ENCODE measurements around the gene APELA.

APELA gene

DNA sequence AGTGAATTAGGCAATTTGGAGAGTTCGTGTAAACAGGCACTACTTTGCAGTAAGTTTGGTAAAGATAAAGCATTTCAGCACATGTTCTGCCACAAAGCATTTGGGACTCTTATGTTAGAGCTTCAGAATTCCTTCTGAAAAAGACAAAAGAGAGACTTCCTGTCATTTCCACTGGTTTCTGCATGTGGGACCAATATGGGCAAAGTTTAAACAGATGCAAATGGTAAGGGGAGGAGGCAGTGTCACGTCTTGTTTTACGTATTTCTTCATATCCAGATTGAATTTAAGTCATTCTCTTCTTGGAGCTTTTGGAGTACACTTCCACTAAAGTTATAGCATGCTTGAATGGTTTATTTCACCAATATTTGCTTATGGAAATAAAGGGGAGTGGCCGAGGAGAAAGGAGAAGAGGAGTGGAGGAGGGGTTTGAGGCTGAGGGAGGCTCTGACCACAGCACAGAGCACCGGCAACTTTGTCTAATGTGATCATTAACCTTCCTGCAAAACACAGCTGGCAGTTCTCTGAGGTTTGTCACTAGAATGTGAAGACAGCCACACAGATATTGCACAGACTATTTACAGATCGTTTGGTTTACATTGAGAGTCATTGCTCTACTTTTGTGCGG lies at the start of gene APELA:
TSS of gene APELA (plus strand) at position 479 of the 625 bp plus-strand sequence. CDS start 154 bp downstream, outside the sequence.
- Histone ChIP-seq H3K36me3 (ENCODE audit: control insufficient read depth in 1 of 2, insufficient read depth in 2 of 2, low read length in 2 of 2) (no peaks in the 10 kb centered on the region), H3K27me3 (ENCODE audit: low read depth, low read length) (no peaks in the 10 kb centered on the region), H3K4me3 (ENCODE audit: low read depth in 1 of 2, low read length in 2 of 2) (no peak within 1 kb of the TSS), H3K9me3 (ENCODE audit: control insufficient read depth in 1 of 2, low read length in 2 of 2) (no peaks in the 10 kb centered on the region), H3K27ac (ENCODE audit: low read length) (no peak within 1 kb of the TSS), H3K4me1 (ENCODE audit: control insufficient read depth in 1 of 2, insufficient read depth in 2 of 2, low read length in 2 of 2) (no peaks in the 10 kb centered on the region)

DNA sequence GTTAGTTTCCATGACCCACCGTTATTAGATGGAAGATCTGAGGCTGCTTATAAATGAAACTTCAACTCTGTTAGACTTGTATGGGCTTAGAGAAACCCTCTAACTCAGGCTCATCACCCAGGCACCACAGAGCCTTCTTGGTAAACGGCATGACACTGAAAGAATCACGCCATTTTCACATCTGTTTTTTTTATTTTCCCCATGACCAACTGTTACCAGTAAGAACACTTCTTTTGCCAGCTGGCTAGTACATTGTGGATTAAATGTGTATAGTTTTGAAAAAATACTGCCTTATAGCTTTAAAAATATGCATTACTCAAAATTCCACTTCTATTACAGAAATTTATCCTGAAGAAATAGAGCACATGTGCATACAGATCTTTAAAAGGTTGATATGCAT lies 48.0 kb upstream of the APELA start:
- no peaks in the 10 kb centered on the region for H3K27me3 ChIP-seq (ENCODE audit: low read depth, low read length)

DNA sequence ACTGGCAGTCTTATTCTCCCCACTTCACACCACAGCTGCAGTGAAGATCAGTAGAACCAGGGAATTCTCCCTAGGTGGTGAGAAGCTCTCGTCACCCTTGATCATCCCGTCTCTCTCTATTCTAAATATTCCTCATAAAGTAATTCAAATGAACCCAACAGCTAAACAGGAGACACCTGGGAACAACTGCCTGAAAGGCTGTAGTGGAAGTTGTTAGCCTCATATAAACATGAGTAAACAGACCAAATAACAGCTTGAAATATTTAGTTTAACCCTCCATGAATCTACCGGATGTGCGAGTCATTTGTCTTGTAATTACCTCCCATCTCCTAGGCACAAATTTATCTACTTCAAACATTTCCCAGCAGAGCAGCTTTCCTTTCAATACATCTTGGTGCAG lies 30.4 kb upstream of the APELA start:
- Histone ChIP-seq H3K4me1 (ENCODE audit: control insufficient read depth in 1 of 2, insufficient read depth in 2 of 2, low read length in 2 of 2) (no peaks in the 10 kb centered on the region), H3K4me3 (ENCODE audit: low read depth in 1 of 2, low read length in 2 of 2) (no peak overlapping the region), H3K36me3 (ENCODE audit: control insufficient read depth in 1 of 2, insufficient read depth in 2 of 2, low read length in 2 of 2) (no peaks in the 10 kb centered on the region), H3K27me3 (ENCODE audit: low read depth, low read length) (no peaks in the 10 kb centered on the region), H3K9me3 (ENCODE audit: control insufficient read depth in 1 of 2, low read length in 2 of 2) (no peaks in the 10 kb centered on the region), H3K27ac (ENCODE audit: low read length) (no peak overlapping the region)

More for the DNA sequence above, 48.0 kb upstream of the APELA start:
- no peaks in the 10 kb centered on the region for H3K9me3 ChIP-seq (ENCODE audit: control insufficient read depth in 1 of 2, low read length in 2 of 2)
- H3K4me1 ChIP-seq (ENCODE audit: control insufficient read depth in 1 of 2, insufficient read depth in 2 of 2, low read length in 2 of 2): no peaks in the 10 kb centered on the region
- H3K36me3 ChIP-seq (ENCODE audit: control insufficient read depth in 1 of 2, insufficient read depth in 2 of 2, low read length in 2 of 2): no peaks in the 10 kb centered on the region
- no peak overlapping the region for H3K4me3 ChIP-seq (ENCODE audit: low read depth in 1 of 2, low read length in 2 of 2)
- no peak overlapping the region for H3K27ac ChIP-seq (ENCODE audit: low read length)

GRCh38 chr4:164847016-164847415 lies 30.0 kb upstream of the APELA start:
- H3K4me3 ChIP-seq (ENCODE audit: low read depth in 1 of 2, low read length in 2 of 2): no peak overlapping the region
- no peaks in the 10 kb centered on the region for H3K27me3 ChIP-seq (ENCODE audit: low read depth, low read length)
- H3K9me3 ChIP-seq (ENCODE audit: control insufficient read depth in 1 of 2, low read length in 2 of 2): no peaks in the 10 kb centered on the region
- no peaks in the 10 kb centered on the region for H3K36me3 ChIP-seq (ENCODE audit: control insufficient read depth in 1 of 2, insufficient read depth in 2 of 2, low read length in 2 of 2)
- no peaks in the 10 kb centered on the region for H3K4me1 ChIP-seq (ENCODE audit: control insufficient read depth in 1 of 2, insufficient read depth in 2 of 2, low read length in 2 of 2)
- no peak overlapping the region for H3K27ac ChIP-seq (ENCODE audit: low read length)

GRCh38 chr4:164847967-164848649 lies 28.9 kb upstream of the APELA start:
- Histone ChIP-seq H3K27ac (ENCODE audit: low read length) (no peak overlapping the region), H3K36me3 (ENCODE audit: control insufficient read depth in 1 of 2, insufficient read depth in 2 of 2, low read length in 2 of 2) (no peaks in the 10 kb centered on the region), H3K27me3 (ENCODE audit: low read depth, low read length) (no peaks in the 10 kb centered on the region), H3K9me3 (ENCODE audit: control insufficient read depth in 1 of 2, low read length in 2 of 2) (no peaks in the 10 kb centered on the region), H3K4me3 (ENCODE audit: low read depth in 1 of 2, low read length in 2 of 2) (no peak overlapping the region), H3K4me1 (ENCODE audit: control insufficient read depth in 1 of 2, insufficient read depth in 2 of 2, low read length in 2 of 2) (no peaks in the 10 kb centered on the region)

- H3K4me3 ChIP-seq (ENCODE audit: low read depth in 1 of 2, low read length in 2 of 2): no peak overlapping the region
- H3K36me3 ChIP-seq (ENCODE audit: control insufficient read depth in 1 of 2, insufficient read depth in 2 of 2, low read length in 2 of 2): no peaks in the 10 kb centered on the region
- no peak overlapping the region for H3K27ac ChIP-seq (ENCODE audit: low read length)
- H3K4me1 ChIP-seq (ENCODE audit: control insufficient read depth in 1 of 2, insufficient read depth in 2 of 2, low read length in 2 of 2): no peaks in the 10 kb centered on the region
- no peaks in the 10 kb centered on the region for H3K9me3 ChIP-seq (ENCODE audit: control insufficient read depth in 1 of 2, low read length in 2 of 2)
- no peaks in the 10 kb centered on the region for H3K27me3 ChIP-seq (ENCODE audit: low read depth, low read length)
These were observed 20.6 kb upstream of the APELA start for GRCh38 chr4:164856396-164856795.

DNA sequence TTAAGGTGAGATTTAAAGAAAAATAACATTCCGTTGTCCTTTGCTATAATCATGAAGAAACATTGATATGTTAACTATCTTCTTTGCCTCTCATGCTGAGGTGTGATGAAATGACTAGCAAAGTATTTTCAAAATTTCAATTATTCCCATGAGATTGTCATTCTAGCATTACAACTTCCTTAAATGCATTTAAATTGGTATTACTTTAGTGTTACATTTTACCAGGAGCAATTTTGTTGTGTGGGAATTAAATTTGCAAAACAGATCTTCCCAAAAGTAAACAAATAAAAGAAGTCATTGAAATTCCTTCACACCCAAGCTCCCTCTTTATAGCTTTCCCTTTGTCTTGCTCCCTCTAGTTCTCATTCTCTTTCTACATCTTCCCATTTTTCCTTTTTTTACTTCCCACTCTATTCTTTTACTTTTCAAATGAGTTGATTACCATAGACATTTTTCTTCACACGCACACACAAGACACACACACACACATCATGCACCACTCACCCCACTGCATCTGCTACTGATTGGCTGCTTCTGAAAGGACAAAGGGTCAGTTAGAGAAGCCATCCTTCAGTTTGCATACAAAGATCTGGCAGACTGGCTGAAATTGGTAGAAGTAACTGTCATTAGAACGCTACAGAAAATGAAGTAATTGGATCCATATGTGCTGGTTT lies 10.0 kb upstream of the APELA start:
- Histone ChIP-seq H3K36me3 (ENCODE audit: control insufficient read depth in 1 of 2, insufficient read depth in 2 of 2, low read length in 2 of 2) (no peaks in the 10 kb centered on the region), H3K9me3 (ENCODE audit: control insufficient read depth in 1 of 2, low read length in 2 of 2) (no peaks in the 10 kb centered on the region), H3K4me1 (ENCODE audit: control insufficient read depth in 1 of 2, insufficient read depth in 2 of 2, low read length in 2 of 2) (no peaks in the 10 kb centered on the region), H3K27me3 (ENCODE audit: low read depth, low read length) (no peaks in the 10 kb centered on the region), H3K27ac (ENCODE audit: low read length) (no peak overlapping the region), H3K4me3 (ENCODE audit: low read depth in 1 of 2, low read length in 2 of 2) (no peak overlapping the region)

GRCh38 chr4:164871673-164872072 lies 5.3 kb upstream of the APELA start:
- Histone ChIP-seq H3K4me1 (ENCODE audit: control insufficient read depth in 1 of 2, insufficient read depth in 2 of 2, low read length in 2 of 2) (no peaks in the 10 kb centered on the region), H3K36me3 (ENCODE audit: control insufficient read depth in 1 of 2, insufficient read depth in 2 of 2, low read length in 2 of 2) (no peaks in the 10 kb centered on the region), H3K4me3 (ENCODE audit: low read depth in 1 of 2, low read length in 2 of 2) (no peak overlapping the region), H3K9me3 (ENCODE audit: control insufficient read depth in 1 of 2, low read length in 2 of 2) (no peaks in the 10 kb centered on the region), H3K27me3 (ENCODE audit: low read depth, low read length) (no peaks in the 10 kb centered on the region), H3K27ac (ENCODE audit: low read length) (no peak overlapping the region)

DNA sequence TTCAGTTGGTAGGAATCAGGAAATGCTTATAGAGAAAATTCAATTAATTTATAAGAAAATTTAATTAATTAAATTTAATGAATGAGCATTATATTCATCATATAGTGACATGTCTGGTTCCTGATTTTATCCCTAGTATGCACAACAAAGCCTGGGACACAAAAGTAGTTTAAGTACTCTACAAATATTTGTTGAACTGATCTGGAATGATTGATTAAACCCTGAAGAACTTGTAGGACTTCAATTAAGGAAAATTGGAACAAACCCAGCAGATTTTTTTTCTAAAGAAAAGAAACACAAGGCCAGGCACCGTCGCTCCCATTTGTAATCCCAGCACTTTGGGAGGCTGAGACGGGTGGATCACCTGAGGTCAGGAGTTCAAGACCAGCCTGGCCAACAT lies 4.5 kb upstream of the APELA start:
- Histone ChIP-seq H3K9me3 (ENCODE audit: control insufficient read depth in 1 of 2, low read length in 2 of 2) (no peaks in the 10 kb centered on the region), H3K27me3 (ENCODE audit: low read depth, low read length) (no peaks in the 10 kb centered on the region), H3K36me3 (ENCODE audit: control insufficient read depth in 1 of 2, insufficient read depth in 2 of 2, low read length in 2 of 2) (no peaks in the 10 kb centered on the region), H3K4me1 (ENCODE audit: control insufficient read depth in 1 of 2, insufficient read depth in 2 of 2, low read length in 2 of 2) (no peaks in the 10 kb centered on the region), H3K27ac (ENCODE audit: low read length) (no peak overlapping the region), H3K4me3 (ENCODE audit: low read depth in 1 of 2, low read length in 2 of 2) (no peak overlapping the region)

DNA sequence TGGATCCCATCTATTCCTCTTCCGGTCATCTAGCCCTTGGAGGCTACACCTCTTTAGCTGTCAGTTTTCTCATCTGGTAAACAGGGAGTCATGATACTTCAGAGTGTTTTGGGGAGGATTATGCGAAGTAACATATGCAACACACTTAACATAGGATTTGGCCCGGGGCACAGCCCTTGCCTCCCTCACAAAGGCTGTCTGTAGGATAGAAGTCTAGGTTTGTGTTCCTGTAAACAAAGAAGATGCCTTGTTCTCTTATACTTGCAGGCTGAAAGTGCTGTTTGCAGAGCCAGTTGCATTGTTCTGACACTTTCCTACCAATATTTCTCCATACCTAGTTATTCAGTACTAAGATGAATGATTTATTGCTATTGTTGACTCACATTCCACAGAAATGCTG lies 2.2 kb upstream of the APELA start:
- H3K27ac ChIP-seq (ENCODE audit: low read length): no peak overlapping the region
- no peaks in the 10 kb centered on the region for H3K36me3 ChIP-seq (ENCODE audit: control insufficient read depth in 1 of 2, insufficient read depth in 2 of 2, low read length in 2 of 2)
- no peaks in the 10 kb centered on the region for H3K27me3 ChIP-seq (ENCODE audit: low read depth, low read length)
- H3K4me1 ChIP-seq (ENCODE audit: control insufficient read depth in 1 of 2, insufficient read depth in 2 of 2, low read length in 2 of 2): no peaks in the 10 kb centered on the region
- H3K9me3 ChIP-seq (ENCODE audit: control insufficient read depth in 1 of 2, low read length in 2 of 2): no peaks in the 10 kb centered on the region
- H3K4me3 ChIP-seq (ENCODE audit: low read depth in 1 of 2, low read length in 2 of 2): no peak overlapping the region

DNA sequence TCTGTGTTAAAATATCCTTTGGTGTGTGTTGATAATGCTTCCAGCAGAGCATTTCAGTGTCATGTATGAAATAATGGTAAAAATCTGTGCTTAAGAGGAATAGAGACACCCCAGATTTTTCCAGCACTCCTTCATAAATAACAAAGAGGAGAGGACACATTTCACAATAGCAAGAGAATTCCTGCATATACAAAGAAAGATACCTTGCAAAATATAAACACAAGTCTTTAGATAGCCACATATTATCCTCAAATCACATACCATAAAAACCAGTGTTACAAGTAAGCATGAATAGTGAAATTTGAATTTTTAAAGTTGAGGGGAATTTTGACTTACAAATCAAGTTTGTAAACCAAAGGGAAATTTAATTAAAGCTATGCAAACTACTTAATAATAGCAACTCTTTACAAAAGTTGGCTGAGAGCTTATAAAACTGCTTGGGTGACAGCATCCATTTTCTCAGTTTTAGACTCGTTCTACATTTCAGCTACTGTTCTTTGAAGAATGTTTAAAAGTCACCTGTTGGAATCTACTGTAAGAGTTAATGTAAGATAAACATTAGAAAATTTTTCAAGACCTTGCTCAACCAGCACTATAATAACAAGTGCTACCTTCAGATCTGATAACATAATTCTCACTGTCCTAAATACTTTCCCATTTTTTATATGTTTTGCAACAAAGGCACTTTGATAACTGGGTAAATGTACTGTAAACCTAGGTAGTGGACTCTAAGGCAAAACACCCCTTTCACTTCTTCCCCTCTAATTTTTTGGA lies 3.7 kb downstream of the APELA start:
- Histone ChIP-seq H3K27ac (ENCODE audit: low read length) (no peak overlapping the region), H3K36me3 (ENCODE audit: control insufficient read depth in 1 of 2, insufficient read depth in 2 of 2, low read length in 2 of 2) (no peaks in the 10 kb centered on the region), H3K27me3 (ENCODE audit: low read depth, low read length) (no peaks in the 10 kb centered on the region), H3K4me3 (ENCODE audit: low read depth in 1 of 2, low read length in 2 of 2) (no peak overlapping the region), H3K4me1 (ENCODE audit: control insufficient read depth in 1 of 2, insufficient read depth in 2 of 2, low read length in 2 of 2) (no peaks in the 10 kb centered on the region), H3K9me3 (ENCODE audit: control insufficient read depth in 1 of 2, low read length in 2 of 2) (no peaks in the 10 kb centered on the region)
